NCI-H2171 (cell line): Measurements from ENCODE around the gene WNT4.
A peak's percentile ranks its signal among the peaks of the same experiment; 100 is the strongest.

Experiments used
- DNase-seq: peaks from one replicate; lab custom pipeline; 2025; lab: John Stamatoyannopoulos, UW

The WNT4 gene

DNA sequence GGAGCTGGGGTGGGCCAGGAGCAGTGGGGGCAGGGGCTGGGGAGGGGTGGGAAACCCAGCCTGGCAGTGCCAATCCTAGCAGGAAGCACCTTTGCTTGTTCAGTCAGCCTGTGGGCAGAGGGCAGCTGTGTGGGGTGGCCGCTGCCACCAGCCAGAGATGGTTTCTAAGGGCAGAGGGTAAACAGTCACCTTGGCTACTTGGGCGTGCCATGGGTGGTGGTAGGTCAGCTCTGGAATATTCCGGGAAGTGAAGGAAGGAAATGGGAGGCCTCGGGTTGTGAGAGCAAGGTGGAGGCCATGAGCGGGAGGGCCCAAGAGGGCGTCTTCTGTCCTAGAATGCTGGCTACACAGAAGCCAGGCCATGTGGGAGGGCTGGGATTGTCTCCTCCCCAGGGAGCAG is 20.7 kb upstream of the WNT4 start:
- DNase-seq = no peak

DNA sequence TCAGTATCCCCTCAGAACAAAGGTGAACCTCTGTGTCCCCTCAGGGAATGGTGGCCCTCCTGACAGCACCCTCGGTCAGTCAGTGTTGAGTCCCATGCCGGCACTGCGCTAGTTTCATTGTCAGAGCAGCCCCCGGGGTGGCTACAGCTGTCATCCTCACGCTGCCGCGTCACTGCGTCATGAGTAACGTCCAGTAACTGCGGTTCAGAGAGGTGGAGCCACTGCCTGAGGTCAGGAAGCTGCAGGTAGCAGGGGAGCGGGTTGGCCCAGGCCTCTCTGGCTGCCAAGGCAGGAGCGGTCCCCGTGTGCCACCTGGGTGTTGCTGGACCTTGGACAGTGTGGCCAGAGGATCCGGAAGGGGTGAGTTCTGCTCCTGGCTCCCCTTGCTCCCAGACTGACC is 20.2 kb upstream of the WNT4 start:
- DNase-seq = no peak

DNA sequence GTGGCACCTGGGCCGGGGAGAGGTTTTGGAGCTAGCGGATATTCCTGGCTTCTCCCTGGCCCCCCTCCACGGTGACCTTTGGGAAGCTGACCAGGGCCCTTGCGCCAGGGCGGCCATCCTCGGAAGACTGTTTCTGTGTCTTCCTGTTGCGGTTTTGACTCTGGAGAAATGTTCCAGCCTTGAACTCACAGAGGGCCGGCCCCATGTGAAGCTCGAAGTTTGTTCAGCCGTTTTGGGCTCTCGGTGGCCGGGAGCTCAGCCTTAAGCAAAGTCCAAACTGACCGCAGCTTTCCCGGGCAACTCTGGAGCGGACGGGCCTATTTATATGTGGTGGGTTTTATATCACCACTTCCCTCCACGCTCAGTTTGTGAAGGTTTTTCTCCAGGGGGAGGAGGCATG is 17.0 kb upstream of the WNT4 start:
- no peak for DNase-seq

DNA sequence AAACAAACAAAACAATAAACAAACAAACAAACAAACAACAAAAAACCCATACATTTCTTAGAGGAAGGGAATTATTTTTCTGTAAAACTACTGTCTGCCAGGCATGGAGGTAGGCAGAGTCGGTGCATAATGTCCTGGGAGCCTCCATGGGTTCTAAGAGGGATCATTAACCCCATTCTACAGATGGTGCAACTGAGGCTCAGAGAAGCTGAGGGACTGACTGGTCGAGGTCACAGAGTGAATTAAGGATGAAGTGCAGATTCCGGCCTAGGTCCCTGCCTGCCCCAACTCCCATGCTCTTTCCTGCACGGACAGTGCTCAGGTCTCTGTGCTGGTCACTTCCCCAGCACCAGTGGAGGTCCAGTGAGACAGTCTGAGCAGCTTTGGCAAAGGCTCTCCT is 15.8 kb upstream of the WNT4 start:
- no peak for DNase-seq

DNA sequence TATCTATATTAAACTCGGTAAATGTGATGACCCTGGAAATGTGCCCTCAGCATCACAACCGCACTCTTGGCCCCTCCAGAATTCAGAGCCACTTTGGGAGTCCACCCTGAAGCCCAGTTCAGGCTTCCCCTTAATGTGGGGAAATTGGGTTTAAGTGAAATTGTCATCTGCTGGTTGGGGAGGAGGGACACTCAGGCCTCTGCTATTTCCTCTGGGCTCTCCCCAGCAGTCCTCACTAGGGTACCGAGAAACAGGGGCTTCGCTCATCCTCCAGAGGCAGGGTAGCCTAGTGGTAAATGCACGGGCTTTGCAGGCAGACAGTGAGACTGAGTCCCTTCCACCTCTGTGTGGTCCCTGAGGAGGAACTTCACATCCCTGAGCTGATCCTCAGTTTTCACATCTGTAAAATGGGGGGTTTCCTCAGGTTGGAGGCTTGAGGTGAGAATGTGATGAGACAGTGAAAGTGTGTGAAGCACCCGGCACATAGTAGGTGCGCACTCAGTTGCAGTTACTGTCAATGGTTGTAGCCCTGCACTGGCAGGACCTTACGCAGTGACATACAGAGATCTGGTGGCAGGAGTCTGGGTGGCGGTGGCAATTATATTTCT is 14.6 kb upstream of the WNT4 start:
- DNase-seq = no peak

DNA sequence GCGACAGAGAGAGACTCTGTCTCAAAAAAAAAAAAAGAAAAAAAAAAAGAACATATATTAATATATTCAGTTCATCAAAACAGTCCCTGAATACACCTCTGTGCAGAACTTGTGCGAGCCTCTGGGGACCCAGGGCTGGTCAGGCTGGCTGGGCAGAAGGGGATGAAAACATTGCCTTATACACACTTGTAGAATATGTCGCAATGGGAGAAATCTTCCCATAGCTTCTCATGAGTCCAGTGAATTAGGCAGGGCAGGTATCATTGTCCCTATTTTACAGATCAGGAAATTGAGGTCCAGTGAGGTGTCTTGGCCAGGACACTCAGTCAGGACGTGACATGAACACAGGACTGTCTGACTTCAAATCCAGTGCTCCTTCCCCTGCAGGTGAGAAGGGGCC is 12.6 kb upstream of the WNT4 start:
- DNase-seq = no peak

DNA sequence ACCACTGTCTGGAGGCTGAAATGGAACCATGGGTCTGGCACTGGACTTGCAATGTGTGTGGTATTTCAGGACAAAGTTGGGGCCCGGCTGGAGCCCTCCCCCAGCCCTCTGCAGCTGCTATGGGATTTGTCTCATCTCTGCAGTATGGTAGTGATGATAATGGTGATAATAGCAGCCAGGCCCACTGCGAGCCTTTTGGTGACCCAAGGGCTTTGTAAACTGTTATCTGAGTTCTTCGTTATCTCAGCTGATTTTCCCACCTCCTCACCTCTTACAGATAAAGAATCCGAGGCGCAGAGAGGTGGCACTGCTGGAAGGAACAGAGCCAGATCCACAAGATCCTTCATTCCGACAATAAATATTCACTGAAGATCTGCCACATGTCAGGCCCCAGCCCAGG is 11.7 kb upstream of the WNT4 start:
- no peak for DNase-seq

DNA sequence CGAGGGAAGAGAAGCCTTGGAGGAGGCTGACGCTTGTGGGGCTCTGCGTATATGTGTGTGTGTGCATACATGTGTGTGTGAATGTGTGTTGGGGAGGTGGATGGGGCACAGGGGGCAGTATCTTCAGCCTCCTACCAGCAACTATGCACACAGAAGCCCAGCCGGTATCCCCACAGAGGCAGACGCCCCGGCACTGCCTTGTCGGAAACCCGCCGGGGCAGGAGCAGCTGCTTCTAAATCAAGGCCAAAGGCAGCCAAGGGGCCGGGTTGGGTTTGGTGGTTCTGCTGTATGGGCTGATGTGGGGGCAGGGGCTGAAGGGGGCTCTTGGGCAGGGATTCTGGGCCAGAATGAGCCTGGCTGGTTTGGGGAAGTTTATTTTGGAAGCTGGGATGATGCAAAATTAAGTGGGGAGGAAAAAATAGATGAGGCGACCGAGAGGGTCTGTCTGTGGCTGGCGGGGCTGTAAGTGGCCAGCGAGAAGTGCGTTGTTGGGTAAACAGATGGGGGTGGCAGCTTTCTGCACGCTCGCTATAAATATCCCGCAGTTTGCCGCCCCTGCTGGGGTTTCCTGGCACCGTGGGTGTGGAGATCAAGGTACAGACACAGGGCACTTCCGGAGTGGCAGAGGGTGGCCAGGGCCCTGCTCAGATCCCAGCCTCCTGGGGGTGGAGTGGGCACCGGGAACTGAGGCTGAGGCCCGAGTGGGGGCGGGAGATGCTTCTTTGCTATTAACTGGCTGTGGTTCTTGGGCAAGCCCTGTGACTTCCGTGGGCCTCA is 11.0 kb upstream of the WNT4 start:
- DNase-seq = no peak

DNA sequence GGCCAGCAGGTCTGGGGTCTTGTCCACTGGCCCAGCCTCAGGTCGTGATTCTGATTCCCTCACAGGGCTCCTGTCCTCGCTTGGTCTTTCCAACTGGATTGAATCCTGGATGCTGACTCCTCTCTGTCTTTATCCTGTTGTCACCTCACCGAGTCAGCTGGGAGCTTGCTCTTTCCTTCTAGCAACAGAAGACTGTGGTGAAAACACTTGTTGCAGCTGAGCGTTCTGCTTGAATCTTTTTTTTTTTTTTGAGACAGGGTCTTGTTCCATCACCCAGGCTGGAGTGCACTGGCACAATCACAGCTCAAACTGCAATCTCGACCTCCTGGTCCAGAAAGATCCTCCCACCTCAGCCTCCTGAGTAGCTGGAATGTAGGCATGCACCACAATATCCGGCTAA is 8.0 kb upstream of the WNT4 start:
- no peak for DNase-seq

DNA sequence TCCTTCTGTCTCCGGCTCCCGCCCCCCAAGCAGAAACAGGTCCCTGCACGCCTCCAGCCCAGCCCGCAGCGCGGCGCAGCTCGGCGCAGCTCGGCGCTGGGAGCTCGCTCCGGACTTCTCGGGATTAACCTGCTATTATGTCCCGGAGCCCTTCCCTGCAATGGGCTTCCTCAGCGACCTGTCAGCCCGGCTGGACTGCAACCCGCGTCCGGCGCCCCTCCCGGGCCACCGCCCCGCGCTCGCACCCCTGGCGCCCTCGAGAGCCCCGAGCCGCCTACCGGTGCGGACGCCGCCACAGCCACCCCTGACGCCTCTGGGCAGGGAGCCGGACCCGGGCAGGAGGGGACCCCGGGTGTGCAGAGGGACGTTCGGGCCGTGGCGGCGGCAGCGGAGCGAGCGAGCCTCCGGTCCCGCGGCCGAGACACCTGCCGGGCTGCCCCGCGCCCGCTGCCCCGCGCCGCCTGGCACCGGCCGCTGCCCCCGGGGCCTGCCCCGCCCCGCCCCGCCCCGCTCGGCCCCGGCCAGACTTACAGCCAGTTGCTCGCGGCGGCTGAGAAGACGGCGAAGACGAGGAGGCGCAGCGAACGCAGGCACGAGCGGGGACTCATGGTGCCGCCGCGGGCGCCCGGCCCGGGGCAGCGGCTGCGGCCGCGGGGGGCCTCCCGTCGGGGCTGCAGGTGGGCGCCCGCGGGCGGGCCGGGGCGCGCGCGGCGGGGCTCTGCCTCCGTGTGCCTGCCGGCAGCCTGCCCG is 407 bp downstream of the WNT4 start:
- peak; percentile 29 for DNase-seq

DNA sequence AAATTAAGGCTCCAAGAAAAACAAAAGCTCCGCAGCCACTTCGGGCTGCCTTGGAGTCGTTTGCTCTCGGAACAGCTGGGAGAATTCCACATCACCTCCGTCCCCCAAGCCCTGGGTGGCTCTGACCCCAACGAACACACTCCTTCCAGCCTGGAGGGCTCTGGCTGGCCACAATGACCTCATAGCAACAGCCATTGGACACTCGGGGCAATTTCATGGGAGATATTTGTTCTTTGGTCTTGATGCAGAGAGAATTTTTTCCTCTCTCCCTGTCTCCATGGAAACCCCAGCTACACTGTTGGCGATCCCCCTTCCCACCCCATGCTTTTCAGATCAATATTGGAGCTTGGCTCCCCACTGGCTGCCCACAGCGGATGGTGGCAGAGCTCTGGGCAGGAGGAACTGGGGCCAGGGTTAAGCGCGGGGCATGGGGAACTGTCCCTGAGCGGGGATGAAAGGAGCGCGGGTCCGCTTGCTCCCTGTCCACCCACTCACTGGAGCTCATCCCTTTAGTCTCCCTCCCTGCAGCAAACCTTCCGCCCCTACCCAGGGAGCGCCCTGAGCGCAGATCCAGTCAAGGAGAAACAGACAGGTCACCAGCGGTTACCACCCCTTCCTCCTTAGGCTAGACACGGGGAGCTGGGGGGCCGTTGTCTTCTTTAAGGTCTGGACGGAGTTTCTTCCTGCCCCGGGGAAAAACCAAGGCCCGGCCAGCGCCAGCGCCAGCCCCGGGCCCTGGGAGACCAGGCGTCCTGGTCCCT is 1.2 kb downstream of the WNT4 start:
- DNase-seq = no peak

DNA sequence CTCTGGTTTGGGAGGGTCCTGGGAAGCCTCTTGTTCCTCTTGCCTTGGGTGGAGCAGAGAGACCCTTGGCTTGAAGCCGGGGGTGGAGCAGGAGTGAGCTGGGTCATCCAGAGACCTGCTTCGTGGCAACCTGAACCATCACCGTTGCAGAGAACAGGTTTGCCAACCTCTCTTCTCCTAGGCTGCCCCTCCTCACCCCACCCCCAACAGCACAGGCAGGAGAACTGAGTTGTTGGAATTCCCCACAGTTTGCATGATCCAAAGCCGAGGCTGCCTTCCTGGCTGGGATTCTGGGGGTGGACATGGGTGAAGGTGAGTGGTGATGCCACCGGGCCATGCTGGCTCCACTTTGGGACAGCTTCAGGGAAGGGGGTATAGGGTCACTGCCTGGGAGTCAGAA is 2.2 kb downstream of the WNT4 start:
- DNase-seq = no peak

DNA sequence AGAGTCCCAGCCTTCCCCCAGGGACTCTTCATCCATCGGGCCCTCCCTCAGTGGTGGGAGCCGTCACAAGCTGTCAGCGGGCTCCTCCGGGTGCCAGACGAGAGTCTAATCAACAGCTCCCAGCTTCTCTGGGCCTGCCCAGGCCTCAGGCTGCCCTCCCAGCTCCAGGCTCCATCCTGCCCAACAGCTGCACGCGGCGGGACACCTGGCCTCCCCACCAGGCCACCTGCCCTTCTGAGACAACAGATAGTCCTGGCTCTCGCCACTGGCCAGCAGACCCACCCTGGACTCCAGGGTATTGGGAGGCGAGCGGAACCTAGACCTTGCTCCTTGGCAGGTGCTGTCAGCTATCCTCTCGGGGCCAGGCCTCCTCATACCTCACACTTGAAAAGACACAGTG is 3.1 kb downstream of the WNT4 start:
- DNase-seq = peak; percentile 66

DNA sequence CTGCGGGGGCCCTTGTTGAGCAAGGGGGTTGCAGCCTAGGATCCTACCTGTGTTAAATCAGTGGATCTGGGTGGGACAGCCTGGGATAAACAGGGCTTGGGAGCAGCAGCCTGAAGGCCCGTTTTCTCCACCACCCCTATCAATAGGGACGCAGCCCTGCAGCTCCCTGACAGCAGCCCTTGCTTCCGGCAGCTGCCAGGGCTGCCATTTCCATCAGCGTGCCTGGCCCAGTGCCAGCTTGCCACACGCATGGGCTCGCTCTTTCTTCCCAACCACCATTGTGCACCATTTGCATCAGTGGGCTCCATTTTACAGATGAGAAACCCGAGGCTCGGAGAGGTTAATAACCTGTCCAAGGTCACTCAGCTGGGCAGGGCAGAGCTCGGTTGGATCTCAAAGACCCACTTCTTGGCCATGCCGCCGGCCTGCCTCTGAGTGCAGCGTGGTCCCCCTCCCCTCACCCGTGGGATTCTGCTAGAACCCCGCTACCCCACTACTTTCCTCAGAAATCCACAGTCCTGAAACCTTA is 3.8 kb downstream of the WNT4 start:
- peak; percentile 86 for DNase-seq

DNA sequence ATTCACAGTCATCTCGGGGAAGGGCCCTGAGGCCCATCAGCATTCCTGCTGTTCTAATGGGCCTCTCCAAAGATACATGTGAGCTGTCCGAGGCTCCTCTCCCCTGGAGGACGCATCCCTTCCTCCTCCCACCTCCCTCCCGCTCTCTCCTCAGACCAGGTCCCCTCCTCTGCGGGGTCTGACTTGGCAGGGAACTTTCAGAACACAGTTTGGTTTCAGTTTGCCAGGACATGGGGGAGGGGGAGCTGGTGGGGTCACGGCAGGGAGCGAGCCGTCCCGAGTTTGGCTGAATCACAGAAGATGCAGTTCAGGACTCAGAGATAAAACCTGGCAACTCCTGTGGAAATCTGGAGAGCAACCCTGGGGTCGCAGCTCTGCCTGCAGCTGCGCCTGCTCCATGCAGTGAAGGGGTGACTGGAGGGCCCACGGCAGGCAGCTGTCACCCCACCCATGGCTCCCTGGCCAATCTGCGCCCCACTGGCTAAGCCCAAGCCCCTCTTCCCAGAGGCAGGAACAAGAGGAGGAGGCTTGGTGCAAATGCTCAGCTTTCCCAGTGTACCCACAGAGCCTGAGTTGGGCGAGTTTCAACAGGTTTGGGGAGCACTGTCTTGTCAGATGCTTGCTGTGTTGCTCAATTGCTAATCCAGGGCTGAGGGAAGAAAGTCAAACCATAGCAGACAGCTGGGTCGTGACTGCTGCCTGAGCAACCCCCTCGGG is 5.7 kb downstream of the WNT4 start:
- peak; percentile 59 for DNase-seq

DNA sequence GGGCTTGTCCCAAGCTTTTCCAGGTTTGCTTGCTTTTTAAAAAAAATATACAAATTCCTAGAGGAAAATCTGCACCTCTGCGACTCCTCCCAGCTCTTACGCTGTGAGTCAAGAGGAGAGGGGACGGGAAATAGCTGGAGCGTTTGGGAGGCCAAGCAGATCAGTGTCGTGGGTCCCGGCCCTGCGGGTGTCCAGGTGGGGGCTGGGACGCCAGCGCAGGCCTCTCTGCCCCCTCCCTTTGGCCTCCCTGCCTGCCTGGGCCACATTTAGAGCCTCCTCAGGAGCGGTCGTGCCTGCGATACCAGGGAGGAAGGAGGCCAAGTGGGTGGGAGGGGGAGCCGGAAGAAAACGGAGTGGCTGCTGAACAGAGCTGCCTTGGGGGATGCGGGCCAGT is 9.0 kb downstream of the WNT4 start:
- peak; percentile 15 for DNase-seq

DNA sequence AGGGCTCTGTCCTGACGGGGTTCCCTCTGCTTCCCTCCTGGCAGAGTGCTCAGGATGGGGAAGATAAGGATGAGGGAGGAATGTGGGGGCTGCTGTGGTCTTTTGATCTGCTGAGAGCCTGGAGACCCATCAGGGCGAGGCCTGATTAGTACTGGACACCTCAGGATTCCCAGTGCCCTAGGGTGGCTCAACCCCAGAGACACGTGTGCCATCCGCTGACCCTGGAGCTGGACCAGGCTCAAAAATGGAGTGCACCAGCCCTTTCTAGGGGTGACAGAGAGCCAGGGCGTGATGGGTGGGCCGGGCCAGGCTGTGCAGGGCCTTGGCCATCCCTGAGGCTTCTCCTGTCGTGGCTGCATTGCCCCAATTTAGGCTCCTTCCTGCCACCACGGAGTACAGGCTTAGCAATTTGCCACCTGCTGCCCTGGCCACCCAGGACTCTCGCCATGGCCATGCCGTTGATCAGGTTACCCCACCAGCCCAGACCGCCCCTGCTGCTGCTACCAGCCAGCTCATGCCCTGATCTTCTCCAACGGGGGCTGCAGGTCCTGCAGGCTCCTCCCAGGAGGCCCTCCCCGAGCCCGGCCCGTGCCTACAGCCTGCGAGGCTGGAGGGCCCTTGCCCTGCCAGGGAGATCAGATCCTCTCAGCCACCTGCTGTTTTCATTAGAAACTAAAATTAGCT is 9.5 kb downstream of the WNT4 start:
- no peak for DNase-seq

DNA sequence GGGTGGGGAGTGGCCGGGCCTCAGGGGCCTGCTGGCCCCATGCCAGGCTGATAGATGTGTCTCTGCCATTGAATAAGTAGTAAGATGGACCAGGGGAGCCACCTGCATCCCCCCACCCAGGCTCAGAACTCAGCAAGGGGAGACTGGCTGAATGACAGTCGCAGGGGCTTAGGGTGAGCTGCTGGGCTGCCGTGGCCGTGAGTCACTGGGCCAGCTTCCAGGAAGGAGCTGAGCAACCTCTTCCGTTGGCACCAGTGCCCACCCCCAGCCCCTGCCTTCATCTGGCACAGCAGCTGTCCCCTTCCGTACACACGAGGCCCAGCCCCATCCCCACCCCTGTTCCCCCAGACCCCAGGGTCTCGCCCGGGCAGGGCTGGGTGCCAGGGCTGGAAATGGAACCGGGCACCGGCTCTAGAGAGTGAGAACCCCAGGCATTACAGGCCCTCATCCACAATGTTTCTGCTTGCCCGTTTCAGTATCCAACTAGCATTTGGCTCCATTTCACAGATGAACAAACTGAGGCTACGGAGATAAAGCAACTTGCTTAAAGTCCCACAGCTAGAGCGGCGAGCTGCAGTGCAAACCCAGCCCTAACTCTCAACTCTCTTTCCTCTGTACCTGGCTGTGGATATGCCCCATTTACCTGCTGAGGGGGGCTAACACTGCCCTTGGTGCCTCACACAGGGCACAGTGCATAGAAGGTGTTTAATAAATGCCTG is 10.2 kb downstream of the WNT4 start:
- no peak for DNase-seq

DNA sequence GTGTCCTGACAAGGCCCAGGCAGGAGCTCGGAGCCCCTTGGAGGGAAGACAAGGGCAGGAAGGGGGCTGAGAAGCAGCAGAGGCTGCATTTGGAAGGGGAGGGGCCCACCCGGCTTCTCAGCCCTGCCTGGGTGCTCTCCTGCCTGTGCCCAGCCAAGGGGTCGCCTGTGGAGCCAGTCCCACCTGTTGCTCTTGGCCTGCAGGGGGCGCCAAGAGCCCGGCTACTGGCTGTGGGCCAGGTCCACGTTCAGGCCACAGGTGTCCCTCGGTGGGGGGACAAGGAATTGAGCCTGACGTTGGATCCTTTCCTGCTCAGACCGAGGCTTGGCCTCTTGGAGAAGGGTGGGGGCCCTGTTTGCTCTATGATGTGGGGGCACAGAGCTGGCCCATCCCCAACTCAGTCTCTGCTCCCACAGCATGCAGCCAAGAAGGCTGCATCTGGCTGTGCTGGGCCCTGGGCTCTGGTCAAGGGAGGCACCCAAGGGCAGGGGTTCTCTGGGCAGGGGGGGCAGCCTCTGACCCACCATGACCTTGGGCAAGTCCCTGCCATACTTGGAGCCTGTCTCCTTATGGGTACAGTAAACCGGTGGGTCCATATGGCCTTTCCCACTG is 10.9 kb downstream of the WNT4 start:
- peak; percentile 21 for DNase-seq

DNA sequence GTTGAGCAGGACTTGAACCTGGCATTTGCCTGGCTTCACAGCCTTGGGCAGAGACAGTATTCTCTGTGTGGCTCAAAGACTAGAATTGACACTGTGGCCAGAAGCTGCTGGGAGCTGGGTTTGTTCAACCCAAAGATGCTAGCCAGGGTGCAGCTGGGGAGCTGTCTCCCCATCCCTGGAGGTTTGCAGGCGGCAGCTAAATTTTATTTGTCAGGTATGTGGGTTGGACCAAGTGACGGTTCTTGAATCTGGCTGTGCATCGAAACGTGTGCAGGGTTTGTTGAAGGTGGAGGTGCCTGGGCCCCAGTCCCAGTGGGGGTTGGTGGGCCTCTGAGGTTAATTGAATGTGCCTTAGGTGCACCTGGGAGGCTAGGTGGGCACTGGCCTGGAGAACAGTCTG is 11.8 kb downstream of the WNT4 start:
- no peak for DNase-seq
